GM19372 (cell line): ENCODE measurements around the gene FTO.
"Not testable (repeated sequence)": the region's sequence is repeated elsewhere in the genome, so short reads cannot be mapped to it uniquely, and the experiment has no call there.

Source experiments
- ATAC-seq: cut with Tn5 transposase; IDR thresholded peaks from one replicate; pipeline ENCODE4 v1.9.1; 2021; ENCODE audit warnings: mild to moderate bottlenecking, low read depth, moderate library complexity; ENCODE audit not compliant: unreplicated experiment

Gene FTO

GRCh38 chr16:54180421-54181359, 476.7 kb downstream of the FTO start:
- no peak for ATAC-seq

GRCh38 chr16:54181683-54182329, 477.9 kb downstream of the FTO start:
- not testable (repeated sequence) for ATAC-seq

- ATAC-seq, result no peak
Observed at GRCh38 chr16:54185045-54185444, 481.1 kb downstream of the FTO start.

- no peak for ATAC-seq
Observed at GRCh38 chr16:54191163-54191562, 487.2 kb downstream of the FTO start.

- no peak for ATAC-seq
Observed at GRCh38 chr16:54191592-54191991, 487.6 kb downstream of the FTO start.

GRCh38 chr16:54193013-54193664, 489.2 kb downstream of the FTO start:
- ATAC-seq, result no peak

GRCh38 chr16:54193665-54194333, 489.8 kb downstream of the FTO start:
- ATAC-seq, result peak; percentile 98

- no peak for ATAC-seq
Observed at GRCh38 chr16:54194334-54194743, 490.4 kb downstream of the FTO start.

GRCh38 chr16:54197758-54198157, 493.8 kb downstream of the FTO start:
- no peak for ATAC-seq

- ATAC-seq, result no peak
Observed at GRCh38 chr16:54199487-54200160, 495.7 kb downstream of the FTO start.

- ATAC-seq, result no peak
Observed at GRCh38 chr16:54200161-54200534, 496.2 kb downstream of the FTO start.

GRCh38 chr16:54200720-54201119, 496.8 kb downstream of the FTO start:
- no peak for ATAC-seq

- ATAC-seq, result no peak
Observed at GRCh38 chr16:54201200-54201599, 497.2 kb downstream of the FTO start.
